Measurements from ENCODE around the gene ADH6. TPM values are rescaled to one million over a fixed set of nuclear protein-coding genes. Genes with fewer than 3 reads are reported as not detected.

ADH6 gene
- polyA plus RNA-seq, 1 experiment, result 0.02 TPM

DNA sequence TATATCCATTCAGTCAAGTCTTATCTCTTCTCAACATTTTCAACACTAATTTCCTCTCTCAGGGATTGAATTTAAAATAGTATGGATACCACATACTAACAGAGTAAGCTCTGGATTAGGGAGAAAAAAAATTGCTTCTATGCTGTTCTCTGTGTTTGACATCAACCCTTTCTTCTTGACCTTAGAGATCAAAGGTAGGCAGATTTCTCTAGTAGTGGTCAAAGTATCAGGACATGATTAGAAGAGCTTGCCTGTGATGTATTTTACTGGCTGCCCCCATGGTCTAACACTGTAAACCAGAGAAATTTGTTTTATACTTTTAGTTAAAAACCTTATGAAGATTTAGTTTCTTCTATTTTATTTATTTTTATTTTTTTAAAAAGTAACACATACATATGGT lies 8.3 kb downstream of the ADH6 start:
- ChIA-PET POLR2A (no interaction called here), CTCF (no interaction called here)
- no peak for DNase-seq (ENCODE audit: low read depth)
- H3K4me3 ChIP-seq (ENCODE audit: low read depth, low read length), result no peak overlapping the region
- no peaks in the 10 kb centered on the region for H3K36me3 ChIP-seq (ENCODE audit: control insufficient read depth, insufficient read depth, low read length)
- TF ChIP-seq, protein P1, sequence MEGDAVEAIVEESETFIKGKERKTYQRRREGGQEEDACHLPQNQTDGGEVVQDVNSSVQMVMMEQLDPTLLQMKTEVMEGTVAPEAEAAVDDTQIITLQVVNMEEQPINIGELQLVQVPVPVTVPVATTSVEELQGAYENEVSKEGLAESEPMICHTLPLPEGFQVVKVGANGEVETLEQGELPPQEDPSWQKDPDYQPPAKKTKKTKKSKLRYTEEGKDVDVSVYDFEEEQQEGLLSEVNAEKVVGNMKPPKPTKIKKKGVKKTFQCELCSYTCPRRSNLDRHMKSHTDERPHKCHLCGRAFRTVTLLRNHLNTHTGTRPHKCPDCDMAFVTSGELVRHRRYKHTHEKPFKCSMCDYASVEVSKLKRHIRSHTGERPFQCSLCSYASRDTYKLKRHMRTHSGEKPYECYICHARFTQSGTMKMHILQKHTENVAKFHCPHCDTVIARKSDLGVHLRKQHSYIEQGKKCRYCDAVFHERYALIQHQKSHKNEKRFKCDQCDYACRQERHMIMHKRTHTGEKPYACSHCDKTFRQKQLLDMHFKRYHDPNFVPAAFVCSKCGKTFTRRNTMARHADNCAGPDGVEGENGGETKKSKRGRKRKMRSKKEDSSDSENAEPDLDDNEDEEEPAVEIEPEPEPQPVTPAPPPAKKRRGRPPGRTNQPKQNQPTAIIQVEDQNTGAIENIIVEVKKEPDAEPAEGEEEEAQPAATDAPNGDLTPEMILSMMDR (IDR thresholded peaks at IDR 0.05; ENCODE audit: insufficient read depth, low read depth, low read length), result no peak
- no peaks in the 10 kb centered on the region for H3K27me3 ChIP-seq (ENCODE audit: control insufficient read depth, insufficient read depth, low read length)

GRCh38 chr4:99209671-99210070 lies 9.4 kb downstream of the ADH6 start:
- TF ChIP-seq, protein P1 (IDR thresholded peaks at IDR 0.05; ENCODE audit: insufficient read depth, low read depth, low read length), result no peak
- Histone ChIP-seq H3K27me3 (ENCODE audit: control insufficient read depth, insufficient read depth, low read length) (no peaks in the 10 kb centered on the region), H3K36me3 (ENCODE audit: control insufficient read depth, insufficient read depth, low read length) (no peaks in the 10 kb centered on the region), H3K4me3 (ENCODE audit: low read depth, low read length) (no peak overlapping the region)
- CTCF ChIA-PET, result no interaction called here
- POLR2A ChIA-PET, result no interaction called here
- peak; percentile 37 for DNase-seq (ENCODE audit: low read depth)

DNA sequence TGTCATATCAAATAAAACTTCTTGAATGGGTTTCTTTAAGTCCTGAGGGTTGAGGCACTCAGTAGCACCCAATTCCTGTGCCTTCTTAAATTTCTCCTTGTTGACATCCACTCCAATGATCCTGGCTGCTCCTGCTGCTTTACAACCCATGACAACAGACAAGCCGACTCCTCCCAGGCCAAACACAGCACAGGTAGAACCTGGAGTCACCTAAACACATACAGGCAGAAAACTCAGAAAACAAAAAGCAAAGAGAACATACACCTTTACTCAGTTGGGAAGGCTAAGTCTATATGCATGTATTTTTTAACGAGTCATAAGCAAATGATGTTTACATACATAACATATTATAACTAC lies 10.3 kb downstream of the ADH6 start:
- ChIA-PET POLR2A (no interaction called here), CTCF (no interaction called here)
- H3K36me3 ChIP-seq (ENCODE audit: control insufficient read depth, insufficient read depth, low read length), result no peaks in the 10 kb centered on the region
- DNase-seq (ENCODE audit: low read depth), result no peak
- no peak overlapping the region for H3K4me3 ChIP-seq (ENCODE audit: low read depth, low read length)
- TF ChIP-seq, protein P1 (IDR thresholded peaks at IDR 0.05; ENCODE audit: insufficient read depth, low read depth, low read length), result no peak
- H3K27me3 ChIP-seq (ENCODE audit: control insufficient read depth, insufficient read depth, low read length), result no peaks in the 10 kb centered on the region

GRCh38 chr4:99207911-99208718 lies 10.9 kb downstream of the ADH6 start:
- TF ChIP-seq, protein P1 (IDR thresholded peaks at IDR 0.05; ENCODE audit: insufficient read depth, low read depth, low read length), result no peak
- ChIA-PET POLR2A (no interaction called here), CTCF (no interaction called here)
- DNase-seq (ENCODE audit: low read depth), result no peak
- Histone ChIP-seq H3K27me3 (ENCODE audit: control insufficient read depth, insufficient read depth, low read length) (no peaks in the 10 kb centered on the region), H3K4me3 (ENCODE audit: low read depth, low read length) (no peak overlapping the region), H3K36me3 (ENCODE audit: control insufficient read depth, insufficient read depth, low read length) (no peaks in the 10 kb centered on the region)

GRCh38 chr4:99207069-99207743 lies 11.8 kb downstream of the ADH6 start:
- Histone ChIP-seq H3K27me3 (ENCODE audit: control insufficient read depth, insufficient read depth, low read length) (no peaks in the 10 kb centered on the region), H3K4me3 (ENCODE audit: low read depth, low read length) (no peak overlapping the region), H3K36me3 (ENCODE audit: control insufficient read depth, insufficient read depth, low read length) (no peaks in the 10 kb centered on the region)
- TF ChIP-seq, protein P1 (IDR thresholded peaks at IDR 0.05; ENCODE audit: insufficient read depth, low read depth, low read length), result no peak
- no peak for DNase-seq (ENCODE audit: low read depth)
- POLR2A ChIA-PET, result no interaction called here
- CTCF ChIA-PET, result no interaction called here
